Fibroblast of peridontal ligament (primary cell): ENCODE results near the gene VARS2.
"Not testable (repeated sequence)": the region's sequence is repeated elsewhere in the genome, so short reads cannot be mapped to it uniquely, and the experiment has no call there.

Experiments used
- DNase-seq: peaks from one replicate; pipeline ENCODE4 v3.0.0-alpha.2; 2010; ENCODE audit errors: extremely low read depth

VARS2 gene

DNA sequence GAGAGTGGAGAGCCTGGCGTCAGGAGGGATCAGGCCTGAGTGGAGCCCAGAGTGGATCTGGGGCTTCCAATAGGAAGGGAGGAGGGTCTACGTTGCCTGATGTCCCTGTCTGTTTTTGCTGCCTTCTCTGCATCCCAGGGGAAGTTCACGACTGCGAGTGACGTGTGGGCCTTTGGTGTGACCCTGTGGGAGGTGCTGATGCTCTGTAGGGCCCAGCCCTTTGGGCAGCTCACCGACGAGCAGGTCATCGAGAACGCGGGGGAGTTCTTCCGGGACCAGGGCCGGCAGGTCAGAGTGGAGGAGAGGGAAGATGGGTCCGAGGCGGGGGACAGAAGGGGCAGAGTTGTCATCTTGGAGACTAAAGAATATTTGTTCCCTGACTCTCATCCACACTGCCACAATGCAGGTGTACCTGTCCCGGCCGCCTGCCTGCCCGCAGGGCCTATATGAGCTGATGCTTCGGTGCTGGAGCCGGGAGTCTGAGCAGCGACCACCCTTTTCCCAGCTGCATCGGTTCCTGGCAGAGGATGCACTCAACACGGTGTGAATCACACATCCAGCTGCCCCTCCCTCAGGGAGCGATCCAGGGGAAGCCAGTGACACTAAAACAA lies 15.2 kb upstream of the VARS2 start:
- DNase-seq = no peak

GRCh38 chr6:30900863-30901417 lies 13.1 kb upstream of the VARS2 start:
- DNase-seq = no peak

GRCh38 chr6:30901436-30901835 lies 12.6 kb upstream of the VARS2 start:
- DNase-seq = no peak

DNA sequence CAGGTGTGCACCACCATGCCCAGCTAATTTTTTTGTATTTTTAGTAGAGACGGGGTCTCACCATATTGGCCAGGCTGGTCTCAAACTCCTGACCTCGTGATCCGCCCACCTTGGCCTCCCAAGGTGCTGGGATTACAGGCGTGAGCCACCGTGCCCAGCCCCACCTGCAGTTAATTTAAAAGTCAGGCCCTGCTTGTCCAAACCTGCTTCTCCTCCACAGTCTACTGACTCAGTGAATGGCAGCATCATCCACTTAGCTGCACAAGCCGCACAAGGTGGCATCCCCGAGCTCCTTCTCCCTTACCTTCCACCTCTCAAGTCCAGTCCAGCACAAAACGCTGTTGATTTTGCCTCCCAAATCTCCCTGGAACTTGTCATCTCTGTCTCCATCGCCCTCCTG lies 11.8 kb upstream of the VARS2 start:
- DNase-seq = not testable (repeated sequence)

DNA sequence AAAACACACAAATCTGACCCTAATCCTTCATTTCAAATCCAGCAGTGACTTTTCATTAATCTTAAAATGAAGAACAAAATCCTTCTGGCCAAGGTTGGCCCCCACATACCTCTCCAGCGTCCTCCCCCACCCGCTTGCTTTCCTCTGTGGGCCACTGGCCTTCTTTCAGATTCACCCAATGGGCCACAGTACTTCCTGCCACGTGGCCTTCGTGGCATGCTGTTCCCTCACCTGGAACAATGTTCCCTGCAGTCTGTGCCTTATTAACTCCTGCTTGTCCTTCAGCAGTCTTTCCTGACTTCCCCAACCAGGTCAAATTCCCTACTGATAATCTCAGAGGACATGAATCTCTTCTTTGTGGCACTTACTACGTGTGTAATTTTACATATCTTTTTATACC lies 11.3 kb upstream of the VARS2 start:
- no peak for DNase-seq

- DNase-seq = no peak
Measured at GRCh38 chr6:30903236-30903635, 10.8 kb upstream of the VARS2 start.

DNA sequence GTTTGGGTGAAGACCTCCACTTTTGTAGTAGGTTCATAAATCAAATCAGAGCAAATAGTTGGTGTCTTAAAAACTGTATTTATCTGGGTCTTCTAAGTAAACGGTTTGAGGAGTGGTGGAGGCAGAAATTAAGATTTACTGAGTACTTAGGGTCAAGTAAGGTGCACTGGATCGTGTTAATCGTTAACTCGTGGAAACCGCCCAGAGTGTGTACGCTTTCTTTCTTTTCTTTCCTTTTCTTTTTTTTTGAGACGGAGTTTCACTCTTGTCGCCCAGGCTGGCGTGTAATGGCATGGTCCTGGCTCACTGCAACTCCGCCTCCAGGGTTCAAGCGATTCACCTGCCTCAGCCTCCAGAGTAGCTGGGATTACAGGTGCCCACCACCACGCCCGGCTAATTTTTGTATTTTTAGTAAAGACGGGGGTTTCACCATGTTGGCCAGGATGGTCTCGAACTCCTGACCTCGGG lies 6.7 kb upstream of the VARS2 start:
- not testable (repeated sequence) for DNase-seq

DNA sequence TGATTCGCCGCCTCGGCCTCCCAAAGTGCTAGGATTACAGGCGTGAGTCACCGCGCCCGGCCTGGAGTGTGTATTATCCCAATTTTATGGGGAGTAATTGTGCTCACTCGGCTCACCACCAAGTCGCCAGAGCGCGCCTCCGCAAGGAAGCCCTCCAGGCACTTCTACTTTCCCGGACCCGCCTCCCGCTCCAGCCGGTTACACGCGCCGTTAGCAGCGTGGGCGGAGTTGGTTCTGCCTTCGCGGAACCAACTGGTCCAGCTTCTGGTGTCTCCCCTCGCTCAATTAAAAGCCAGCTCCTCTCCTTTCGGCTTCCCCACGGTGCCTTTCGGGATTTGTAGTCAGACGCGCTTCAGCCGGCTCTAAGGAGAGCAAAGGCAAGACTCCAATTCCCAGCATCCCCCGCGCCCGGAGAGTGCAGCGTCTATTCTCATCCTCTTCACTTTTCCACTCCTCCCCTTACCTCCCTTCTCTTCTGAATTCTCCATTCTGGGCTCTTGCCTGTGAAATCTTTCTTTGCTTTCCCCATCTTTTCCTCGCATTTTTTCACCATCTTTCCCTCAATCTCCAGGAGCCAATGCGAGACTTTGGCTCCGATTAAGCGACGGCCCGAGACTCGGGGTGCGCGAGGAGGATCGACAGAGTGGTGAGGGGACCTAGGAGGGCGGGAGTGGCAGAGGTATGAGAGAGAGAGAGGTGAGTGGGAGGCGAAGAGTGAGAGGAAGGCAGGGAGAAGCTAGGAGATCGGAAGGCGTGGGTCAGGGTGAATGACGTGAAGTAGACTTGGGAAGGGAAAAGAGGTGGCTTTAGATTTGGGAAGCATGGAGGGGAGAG lies 6.1 kb upstream of the VARS2 start, which contains the start of gene GTF2H4:
GTF2H4 (plus strand) TSS at position 450 of the 834 bp plus-strand sequence.
- peak; percentile 99 for DNase-seq

DNA sequence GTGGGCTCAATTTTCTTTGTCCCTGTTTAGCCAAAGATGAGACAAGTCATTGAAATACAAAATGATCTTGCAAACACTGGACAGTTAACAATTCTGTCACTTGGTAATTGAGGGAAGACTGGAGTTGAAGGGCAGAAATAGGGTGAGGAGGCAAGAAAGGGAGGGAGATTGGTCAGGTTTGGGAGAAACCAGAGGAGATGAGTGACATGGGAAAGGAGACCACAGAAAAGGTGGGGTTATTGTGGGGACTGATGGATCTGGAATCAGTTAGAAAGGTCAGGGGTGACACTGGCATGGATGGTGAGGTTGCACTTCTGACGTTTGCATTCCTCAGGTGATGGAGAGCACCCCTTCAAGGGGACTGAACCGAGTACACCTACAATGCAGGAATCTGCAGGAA lies 5.3 kb upstream of the VARS2 start:
- DNase-seq = no peak

DNA sequence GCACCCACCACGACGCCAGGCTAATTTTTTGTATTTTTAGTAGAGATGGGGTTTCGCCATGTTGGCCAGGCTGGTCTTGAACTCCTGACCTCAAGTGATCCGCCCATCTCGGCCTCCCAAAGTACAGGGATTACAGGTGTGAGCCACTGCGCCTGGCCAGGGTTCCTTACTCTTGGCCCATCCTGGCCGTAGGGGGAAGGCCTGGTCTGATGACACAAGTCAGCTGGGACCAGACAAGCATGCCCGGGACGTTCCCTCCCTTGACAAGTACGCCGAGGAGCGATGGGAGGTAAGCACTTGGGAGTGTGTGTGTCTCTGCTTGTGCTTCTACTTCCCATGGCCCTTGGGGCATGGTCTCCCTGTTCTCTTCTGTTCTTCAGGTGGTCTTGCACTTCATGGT lies 3.6 kb upstream of the VARS2 start:
- DNase-seq = not testable (repeated sequence)

GRCh38 chr6:30912746-30913520 lies 1.1 kb upstream of the VARS2 start:
- no peak for DNase-seq

DNA sequence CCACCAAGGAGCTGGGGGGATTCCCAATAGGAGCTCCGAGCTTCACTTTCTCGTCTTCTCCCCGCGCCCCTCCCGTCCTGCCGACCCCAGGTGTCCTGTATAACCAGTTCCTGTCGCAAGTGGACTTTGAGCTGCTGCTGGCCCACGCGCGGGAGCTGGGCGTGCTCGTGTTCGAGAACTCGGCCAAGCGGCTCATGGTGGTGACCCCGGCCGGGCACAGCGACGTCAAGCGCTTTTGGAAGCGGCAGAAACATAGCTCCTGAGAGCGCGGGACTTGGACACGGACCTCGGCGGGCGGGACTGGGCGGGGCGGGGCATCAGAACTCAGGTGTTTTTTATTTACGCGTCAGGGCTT lies 340 bp upstream of the VARS2 start:
- no peak for DNase-seq

- no peak for DNase-seq
Measured at GRCh38 chr6:30914854-30915590, 984 bp downstream of the VARS2 start.

DNA sequence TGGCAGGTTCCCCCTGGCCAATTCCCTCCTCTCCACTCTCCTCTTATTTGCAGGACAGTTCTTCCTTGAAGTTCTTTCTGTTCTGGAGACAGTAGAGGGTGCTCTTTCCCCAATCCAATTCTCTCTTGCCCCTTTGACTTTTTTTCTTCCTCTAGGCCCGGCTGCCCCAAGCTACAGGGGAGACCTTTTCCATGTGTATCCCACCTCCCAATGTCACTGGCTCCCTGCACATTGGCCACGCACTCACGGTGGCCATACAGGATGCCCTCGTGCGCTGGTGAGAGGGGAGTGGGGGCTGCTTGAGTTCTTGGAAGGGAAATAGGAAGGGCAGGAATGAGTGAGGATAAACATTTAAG lies 1.5 kb downstream of the VARS2 start:
- DNase-seq = peak; percentile 87

GRCh38 chr6:30917041-30917440 lies 3.0 kb downstream of the VARS2 start:
- DNase-seq = no peak

- DNase-seq = no peak
Measured at GRCh38 chr6:30917487-30917886, 3.4 kb downstream of the VARS2 start.

- no peak for DNase-seq
Measured at GRCh38 chr6:30918670-30919069, 4.6 kb downstream of the VARS2 start.

- no peak for DNase-seq
Measured at GRCh38 chr6:30922447-30922852, 8.4 kb downstream of the VARS2 start.

- not testable (repeated sequence) for DNase-seq
Measured at GRCh38 chr6:30924040-30924627, 10.1 kb downstream of the VARS2 start.

DNA sequence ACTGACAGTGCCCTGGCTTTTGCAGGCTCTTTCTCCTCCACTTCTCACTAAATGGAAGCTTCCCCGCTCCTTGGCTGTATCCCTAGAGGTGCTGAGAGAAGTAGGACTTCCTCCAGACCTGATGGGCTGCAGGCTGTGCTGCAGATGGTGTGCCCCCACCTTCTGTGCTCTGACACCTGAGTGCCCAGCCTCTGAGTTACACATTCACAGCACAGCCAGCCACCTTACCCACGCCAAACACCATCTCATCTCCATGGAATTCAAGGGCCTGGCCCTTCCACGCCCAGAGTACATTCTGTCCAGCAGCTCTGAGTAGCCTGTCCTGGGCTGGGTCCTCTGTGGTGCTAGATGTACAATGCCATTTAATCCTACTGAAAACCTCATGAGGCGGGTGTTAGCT lies 12.6 kb downstream of the VARS2 start:
- DNase-seq = no peak

GRCh38 chr6:30927080-30927479 lies 13.0 kb downstream of the VARS2 start:
- not testable (repeated sequence) for DNase-seq
